ENCODE results near the gene RUBCN.
"Not testable (repeated sequence)": the region's sequence is repeated elsewhere in the genome, so short reads cannot be mapped to it uniquely, and the experiment has no call there.

The RUBCN gene

GRCh38 chr3:197733042-197733441, 3.7 kb downstream of the RUBCN start:
- DNase-seq = no peak

DNA sequence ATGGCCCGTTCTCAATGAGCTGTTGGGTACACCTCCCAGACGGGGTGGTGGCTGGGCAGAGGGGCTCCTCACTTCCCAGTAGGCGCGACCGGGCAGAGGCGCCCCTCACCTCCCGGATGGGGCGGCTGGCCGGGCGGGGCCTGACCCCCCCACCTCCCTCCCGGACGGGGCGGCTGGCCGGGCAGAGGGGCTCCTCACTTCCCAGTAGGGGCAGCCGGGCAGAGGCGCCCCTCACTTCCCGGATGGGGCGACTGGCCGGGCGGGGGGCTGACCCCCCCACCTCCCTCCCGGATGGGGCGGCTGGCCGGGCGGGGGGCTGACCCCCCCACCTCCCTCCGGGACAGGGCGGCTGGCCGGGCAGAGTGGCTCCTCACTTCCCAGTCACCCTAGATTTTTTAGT, 5.2 kb downstream of the RUBCN start:
- not testable (repeated sequence) for DNase-seq

DNA sequence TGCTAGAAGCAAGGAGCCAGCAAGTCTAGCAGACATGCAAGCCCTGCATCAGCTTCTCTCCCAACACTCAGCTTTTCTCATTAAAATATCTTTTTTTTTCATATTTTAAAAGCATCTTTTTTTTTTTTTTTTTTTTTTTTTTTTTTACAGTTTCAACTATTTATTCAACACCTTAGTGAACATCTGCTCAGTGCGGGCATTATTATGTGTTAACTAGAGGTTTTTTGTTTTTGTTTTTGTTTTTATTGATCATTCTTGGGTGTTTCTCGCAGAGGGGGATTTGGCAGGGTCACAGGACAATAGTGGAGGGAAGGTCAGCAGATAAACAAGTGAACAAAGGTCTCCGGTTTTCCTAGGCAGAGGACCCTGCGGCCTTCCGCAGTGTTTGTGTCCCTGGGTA, 5.9 kb downstream of the RUBCN start:
- DNase-seq = not testable (repeated sequence)

- DNase-seq = no peak
Measured at GRCh38 chr3:197730200-197730599, 6.5 kb downstream of the RUBCN start.

DNA sequence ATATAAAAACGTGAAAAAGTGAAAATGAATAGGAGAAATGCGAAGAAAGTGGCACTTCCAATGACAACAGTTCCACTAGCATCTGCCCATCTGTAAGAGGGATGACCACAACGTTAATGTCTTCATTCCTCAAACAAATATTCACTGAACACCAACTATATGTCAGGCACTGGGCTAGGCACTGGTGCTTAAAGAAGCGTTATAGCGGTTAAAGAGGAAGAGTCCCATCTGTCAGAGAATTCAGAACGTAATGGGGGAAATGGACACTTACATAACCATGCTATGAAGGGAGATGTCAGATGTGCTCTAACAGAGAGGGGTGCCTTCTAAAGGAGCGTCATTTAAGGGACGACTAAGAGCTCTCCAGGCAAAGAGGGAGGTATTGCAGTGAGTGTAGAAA, 8.2 kb downstream of the RUBCN start:
- DNase-seq = no peak

DNA sequence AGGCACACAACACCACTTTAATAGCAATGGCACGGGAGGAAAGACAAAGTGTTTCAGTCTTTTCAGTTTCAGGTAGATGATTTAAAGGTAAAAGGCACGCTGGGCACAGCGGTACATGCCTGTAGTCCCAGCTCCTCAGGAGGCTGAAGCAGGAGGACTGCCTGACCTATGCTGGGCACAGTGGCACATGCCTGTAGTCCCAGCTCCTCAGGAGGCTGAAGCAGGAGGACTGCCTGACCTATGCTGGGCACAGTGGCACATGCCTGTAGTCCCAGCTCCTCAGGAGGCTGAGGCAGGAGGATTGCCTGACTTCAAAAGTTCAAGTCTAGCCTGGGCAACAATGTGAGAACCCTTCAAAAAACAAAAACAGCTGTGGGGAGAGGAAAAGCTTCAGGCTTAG, 8.8 kb downstream of the RUBCN start:
- DNase-seq = not testable (repeated sequence)

DNA sequence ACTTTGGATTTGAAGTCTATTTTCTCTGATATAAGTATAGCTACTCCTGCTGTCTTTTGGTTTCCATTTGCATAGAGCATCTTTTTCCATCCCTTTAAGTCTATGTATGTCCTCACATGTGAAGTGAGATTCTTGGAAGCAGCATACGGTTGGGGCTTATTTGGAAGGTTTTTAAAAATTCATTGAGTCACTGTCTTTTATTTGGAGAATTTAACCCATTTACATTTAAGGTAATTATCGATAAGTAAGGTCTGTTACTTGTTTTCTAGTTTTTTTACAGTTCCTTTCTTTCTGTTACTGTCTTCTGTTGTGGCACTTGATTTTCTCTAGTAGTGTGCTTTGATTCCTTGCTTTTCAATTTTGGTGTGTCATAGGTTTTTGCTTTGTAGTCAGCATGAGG, 14.0 kb downstream of the RUBCN start:
- no peak for DNase-seq

DNA sequence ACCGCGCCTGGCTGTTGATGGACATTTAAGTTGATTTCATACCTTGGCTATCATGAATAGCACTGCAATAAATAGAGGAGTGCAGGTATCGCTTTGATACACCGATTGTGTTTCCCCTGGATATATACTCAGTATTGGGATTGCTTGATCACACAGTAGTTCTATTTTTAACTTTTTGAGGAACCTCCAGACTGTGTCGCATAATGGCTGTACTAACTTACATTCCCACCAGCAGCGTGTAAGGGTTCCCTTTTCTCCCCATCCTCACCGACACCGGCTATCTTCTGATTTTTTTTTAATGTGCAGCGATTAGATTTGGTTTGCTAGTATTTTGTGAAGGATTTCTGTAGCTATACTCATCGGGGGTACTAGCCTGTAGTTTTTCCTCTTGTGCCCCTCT, 16.0 kb downstream of the RUBCN start:
- DNase-seq = no peak

DNA sequence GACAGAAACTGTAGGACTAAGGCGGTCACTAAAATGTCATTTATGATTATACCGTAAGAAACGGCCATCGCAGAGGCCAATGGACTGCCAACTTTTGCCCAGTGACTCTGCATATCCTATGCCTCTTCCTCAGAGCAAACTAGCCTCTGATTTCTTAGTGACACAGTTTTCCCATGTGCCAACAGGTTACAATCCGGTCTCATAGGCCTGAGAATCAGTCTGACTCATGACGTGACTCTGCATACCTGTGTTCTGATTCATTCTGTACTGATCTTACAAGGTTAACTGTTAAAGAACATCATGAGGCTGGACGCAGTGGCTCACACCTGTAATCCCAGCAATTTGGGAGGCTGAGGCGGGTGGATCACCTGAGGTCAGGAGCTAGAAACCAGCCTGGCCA, 17.8 kb downstream of the RUBCN start:
- DNase-seq = no peak

- DNase-seq = no peak
Measured at GRCh38 chr3:197714251-197714650, 22.5 kb downstream of the RUBCN start.

DNA sequence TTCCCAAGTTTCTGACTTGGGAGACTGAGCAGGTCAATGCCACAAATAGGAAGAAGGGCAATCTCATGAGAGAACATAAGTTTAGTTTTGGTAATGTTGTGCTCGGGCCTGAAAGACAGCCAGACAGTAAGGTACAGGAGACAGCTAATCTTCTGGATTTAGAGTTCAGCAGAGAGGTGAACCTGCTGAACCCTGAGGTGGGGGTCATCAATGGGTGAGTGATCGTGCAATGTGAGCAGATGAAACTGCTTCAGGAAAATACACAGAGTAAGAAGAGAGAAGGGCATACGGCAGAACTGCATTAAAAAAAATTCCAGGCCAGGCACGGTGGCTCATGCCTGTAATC, 23.3 kb downstream of the RUBCN start:
- no peak for DNase-seq

- DNase-seq = peak; percentile 90 to 91
Measured at GRCh38 chr3:197711973-197712707, 24.6 kb downstream of the RUBCN start.

DNA sequence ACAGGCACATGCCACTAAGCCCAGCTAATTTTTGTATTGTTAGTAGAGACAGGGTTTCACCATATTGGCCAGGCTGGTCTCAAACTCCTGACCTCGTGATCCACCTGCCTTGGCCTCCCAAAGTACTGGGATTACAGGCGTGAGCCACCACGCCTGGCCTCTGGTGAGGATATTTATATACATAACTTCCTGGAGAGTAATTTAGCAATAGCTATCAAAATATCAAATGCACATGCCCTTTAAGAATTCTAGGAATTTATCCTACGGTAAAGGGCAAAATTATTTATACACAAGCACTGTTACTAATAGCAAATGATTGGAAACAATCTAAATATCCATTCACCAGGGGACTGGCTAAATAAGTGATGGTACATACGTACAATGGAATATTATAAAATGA, 25.7 kb downstream of the RUBCN start:
- not testable (repeated sequence) for DNase-seq

- peak in 1 of 2 donors; percentile 20 for DNase-seq
Measured at GRCh38 chr3:197709135-197709534, 27.6 kb downstream of the RUBCN start.

- peak in 1 of 2 donors; percentile 17 for DNase-seq
Measured at GRCh38 chr3:197706658-197707057, 30.0 kb downstream of the RUBCN start.

DNA sequence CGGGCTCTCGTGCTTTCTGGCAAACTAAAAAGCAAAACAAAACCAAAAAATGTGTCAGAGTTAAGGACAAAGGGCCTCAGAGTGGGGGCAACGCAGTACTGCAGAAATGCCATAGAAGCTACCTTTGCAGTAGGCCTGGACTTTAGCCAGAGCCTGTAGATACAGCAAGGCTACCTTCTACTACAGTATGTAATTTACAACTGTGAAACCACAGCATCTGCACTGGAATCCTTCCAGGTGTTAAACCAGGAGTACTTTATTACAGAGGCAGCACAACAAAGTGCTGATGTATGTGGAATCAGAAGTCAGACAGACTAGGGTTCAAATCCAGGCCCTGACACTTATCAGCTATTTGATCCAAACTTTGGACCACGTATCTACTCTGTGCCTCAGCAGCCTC, 34.9 kb downstream of the RUBCN start:
- DNase-seq = no peak

- DNase-seq = no peak
Measured at GRCh38 chr3:197700095-197700494, 36.6 kb downstream of the RUBCN start.

DNA sequence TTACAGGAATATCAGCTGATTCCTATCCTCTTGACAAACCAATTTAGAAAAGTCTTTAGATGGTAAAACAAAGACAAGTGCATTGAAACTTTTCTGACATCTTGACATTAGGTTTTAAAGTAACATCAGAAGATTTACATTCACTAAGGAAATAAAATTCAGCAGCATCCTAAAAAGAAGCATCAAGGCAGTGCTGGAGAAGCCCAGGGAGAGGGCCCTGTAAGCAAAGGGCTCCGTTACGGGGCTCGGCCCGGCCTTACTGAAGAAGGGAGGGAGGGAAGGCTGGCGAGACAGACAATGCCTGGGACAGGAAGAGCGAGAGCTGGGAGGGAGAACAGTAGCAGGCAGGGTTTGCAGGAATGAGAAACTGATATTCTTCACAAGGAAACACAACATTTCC, 39.3 kb downstream of the RUBCN start:
- DNase-seq = no peak

GRCh38 chr3:197694251-197694650, 42.5 kb downstream of the RUBCN start:
- no peak for DNase-seq

GRCh38 chr3:197692641-197693040, 44.1 kb downstream of the RUBCN start:
- peak in 1 of 2 donors; percentile 6 for DNase-seq

DNA sequence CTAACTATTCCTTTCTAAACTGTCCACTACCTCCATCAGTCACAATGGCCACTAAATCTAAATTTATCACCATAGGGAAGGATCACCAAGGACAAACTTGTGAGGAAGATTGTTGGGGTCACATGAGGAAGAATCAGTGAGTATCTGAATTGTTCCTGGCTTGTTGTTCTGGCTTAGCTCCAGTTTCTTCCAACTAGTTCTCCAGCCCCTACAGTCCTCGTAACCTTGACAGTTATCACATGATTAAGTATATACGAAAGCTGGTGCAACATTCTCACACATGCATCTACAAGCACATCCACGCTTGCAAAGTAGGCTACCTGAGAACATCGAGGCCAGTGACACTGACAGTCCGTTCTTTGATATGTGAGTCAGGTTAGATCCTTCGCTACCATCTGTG, 46.0 kb downstream of the RUBCN start:
- no peak for DNase-seq

DNA sequence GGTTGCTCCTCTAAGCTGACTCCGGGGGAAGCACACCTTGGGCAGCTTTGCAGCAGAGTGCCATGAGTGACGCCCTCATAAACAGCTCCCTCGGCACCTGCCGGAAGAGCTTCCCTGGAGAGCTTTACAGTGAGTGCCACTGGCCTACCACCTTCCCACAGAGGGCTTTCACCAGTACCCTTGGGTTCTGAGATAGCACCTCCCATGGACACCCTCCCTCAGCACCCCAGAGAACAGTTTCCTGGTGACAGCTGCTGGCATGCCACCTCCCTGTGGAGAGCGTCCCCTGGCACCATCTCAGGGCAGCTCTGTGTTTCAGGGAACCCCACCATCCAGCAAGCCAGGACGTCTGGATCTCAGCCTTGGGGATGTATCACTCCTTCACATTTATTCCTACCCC, 49.1 kb downstream of the RUBCN start:
- no peak for DNase-seq

GRCh38 chr3:197686899-197687298, 49.8 kb downstream of the RUBCN start:
- no peak for DNase-seq

DNA sequence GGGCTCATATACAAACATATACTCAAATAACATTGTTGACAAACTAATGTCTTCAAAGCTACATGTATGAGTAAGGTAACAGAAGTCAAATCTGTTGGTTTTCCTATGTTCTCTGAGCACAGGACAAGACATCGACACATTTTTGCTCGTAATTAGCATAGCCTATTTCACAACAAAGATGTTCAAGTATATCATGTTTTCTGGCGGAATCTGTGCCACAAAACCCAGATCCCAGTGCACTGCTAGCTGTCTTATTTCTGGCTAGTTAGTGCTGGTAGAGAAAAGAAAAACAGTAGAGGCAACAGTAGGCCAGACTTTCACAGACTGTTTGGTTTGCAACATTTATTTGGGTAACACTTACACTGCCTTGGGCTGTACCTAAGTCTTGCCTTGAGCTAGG, 51.2 kb downstream of the RUBCN start:
- DNase-seq = no peak

DNA sequence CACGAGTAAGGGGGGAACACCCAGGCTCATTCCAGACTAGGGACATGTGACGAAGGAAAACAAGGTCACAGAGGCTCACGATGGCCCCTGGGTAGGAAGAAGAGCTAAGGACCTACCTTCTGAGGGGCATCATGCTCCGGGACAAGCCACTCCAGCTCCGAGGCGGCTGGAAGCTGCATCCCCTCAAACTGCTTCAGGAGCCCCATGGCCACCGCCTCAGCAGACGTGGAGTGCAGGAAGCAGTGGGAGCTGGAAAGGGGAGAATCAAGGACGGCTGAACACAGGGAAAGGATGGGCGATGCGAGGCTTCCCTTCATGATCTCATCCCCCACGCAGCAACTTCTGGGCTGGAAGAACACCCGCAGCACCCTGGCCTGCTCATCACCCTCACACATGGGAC, 53.5 kb downstream of the RUBCN start:
- DNase-seq = no peak
